K562 (cell line): ENCODE measurements around the gene CDCP2. TPM values are rescaled to one million over a fixed set of nuclear protein-coding genes. Genes with fewer than 3 reads are reported as not detected.

Experiments
- AFF1 ChIP-seq, 2 experiments: fragments of 450-650 bp; IDR thresholded peaks; 2 replicates each; pipeline ENCODE4 v1.6.1; 2018; ENCODE audit warnings: mild to moderate bottlenecking in 2 of 2, low read depth in 1 of 2; ENCODE audit not compliant: partially characterized antibody in 2 of 2
- ARID2 ChIP-seq: fragments of 450-650 bp; IDR thresholded peaks from 2 replicates; pipeline ENCODE4 v1.6.1; 2017; ENCODE audit warnings: antibody characterized with exemption, mild to moderate bottlenecking
- CHCHD3 ChIP-seq: fragments of 250-450 bp; sonication (Bioruptor Pico); IDR thresholded peaks from 2 replicates; pipeline ENCODE4 v2.1.2; 2022; ENCODE audit warnings: mild to moderate bottlenecking
- HNRNPLL ChIP-seq: fragments of 200-400 bp; formaldehyde crosslinking; IDR thresholded peaks from 2 replicates; pipeline ENCODE4 v1.6.1; 2017; ENCODE audit warnings: low read length, low read depth, mild to moderate bottlenecking; ENCODE audit not compliant: poor library complexity, severe bottlenecking
- NR2C1 ChIP-seq, 2 experiments: fragments of 450-650 bp; IDR thresholded peaks; 2 replicates each; pipeline ENCODE4 v1.6.1; 2017; ENCODE audit warnings: mild to moderate bottlenecking in 2 of 2, antibody characterized with exemption in 1 of 2, inconsistent platforms in 1 of 2, missing compliant biosample characterization in 1 of 2, missing genetic modification characterization in 1 of 2
- REST ChIP-seq, 2 experiments: fragments of 450-650 bp; formaldehyde crosslinking in 1 of 2; IDR thresholded peaks; 2 replicates each; pipeline versions ENCODE4 v1.4.0 to v1.6.1; 2014 to 2020; ENCODE audit warnings: mild to moderate bottlenecking in 2 of 2, borderline replicate concordance in 1 of 2, low read depth in 1 of 2
- STAT6 ChIP-seq: sonication (generic); formaldehyde crosslinking; IDR thresholded peaks from 2 replicates; pipeline ENCODE4 v1.8.1; 2023; ENCODE audit warnings: mild to moderate bottlenecking, missing genetic modification reagents
- ZNF239 ChIP-seq: fragments of 250-450 bp; sonication (Bioruptor Pico); IDR thresholded peaks from 2 replicates; pipeline ENCODE4 v1.4.0; 2020; ENCODE audit warnings: mild to moderate bottlenecking
- ZNF316 ChIP-seq: fragments of 450-650 bp; IDR thresholded peaks from 2 replicates; pipeline ENCODE4 v1.6.1; 2016
- ZNF444 ChIP-seq: fragments of 250-450 bp; sonication (Bioruptor Pico); IDR thresholded peaks from 2 replicates; pipeline ENCODE4 v1.4.0; 2020; ENCODE audit warnings: mild to moderate bottlenecking, moderate library complexity
- ZNF785 ChIP-seq: fragments of 250-450 bp; sonication (Bioruptor Pico); IDR thresholded peaks from 2 replicates; pipeline ENCODE4 v1.4.0; 2020; ENCODE audit warnings: mild to moderate bottlenecking
- ZNF830 ChIP-seq: fragments of 250-450 bp; sonication (Bioruptor Pico); IDR thresholded peaks from 2 replicates; pipeline ENCODE4 v1.5.0; 2021; ENCODE audit warnings: mild to moderate bottlenecking
- polyA plus RNA-seq, 8 experiments: library from polyadenylated mRNA; depleted of rRNA in 4 of 8; stranded (reverse) in 5 of 8; unstranded in 3 of 8; fragments of >200 nt; fragmentation: Nextera tagmentation in 2 of 8; fragmentation: Illumina TruSeq in 1 of 8; extraction: Ambion mirVana in 2 of 8; extraction: Trizol in 1 of 8; gene quantifications; 2 replicates each; pipeline versions ENCODE4 v1.2.1 to v1.2.3, GENCODE V29; 2011 to 2014; ENCODE audit warnings: inconsistent platforms in 1 of 8, missing spikeins in 1 of 8
- total RNA-seq, 7 experiments: library from RNA; depleted of rRNA in 6 of 7; stranded (reverse); fragments of >200 nt in 6 of 7; fragmentation: Illumina TruSeq in 2 of 7; extraction: Trizol in 2 of 7; gene quantifications; 2 replicates each; pipeline versions ENCODE4 v1.2.1 to v1.2.3, GENCODE V29; 2011 to 2021; ENCODE audit warnings: low replicate concordance in 1 of 7

CDCP2 gene
- total and polyA plus RNA-seq, 9 of the 15 experiments (the other 6 are each of a cell fraction or from before 2014, with no cell fraction given): not detected

GRCh38 chr1:54199765-54200518 is 47.1 kb upstream of the CDCP2 start, which contains the start of the genes CYB5RL and MRPL37 (continued):
- TF ChIP-seq REST (IDR thresholded peaks at IDR 0.05; ENCODE audit: borderline replicate concordance): no peak
- TF ChIP-seq REST (CRISPR knock-in tag; IDR thresholded peaks at IDR 0.05; ENCODE audit: low read depth): no peak
- no peak for TF ChIP-seq STAT6
- TF ChIP-seq ZNF830: no peak
- no peak for TF ChIP-seq HNRNPLL
- TF ChIP-seq AFF1 (IDR thresholded peaks at IDR 0.05; ENCODE audit: low read depth in 1 of 2, partially characterized antibody in 2 of 2): no peak
- TF ChIP-seq NR2C1 (IDR thresholded peaks at IDR 0.05): no peak
- no peak for TF ChIP-seq NR2C1 (tag; IDR thresholded peaks at IDR 0.05)
- 0 out of 2 replicates have a peak, but pooled peaks have one; percentile 3 for TF ChIP-seq ZNF316
- TF ChIP-seq ZNF239 (CRISPR knock-in tag): no peak
- TF ChIP-seq ZNF785 (CRISPR knock-in tag): no peak
- no peak for TF ChIP-seq CHCHD3
- peak; percentile 30; the same call in 1 of the 2 replicates for TF ChIP-seq ARID2
- TF ChIP-seq ZNF444: no peak
